ENCODE data around the gene SPTBN4.
"Not testable (repeated sequence)": the region's sequence is repeated elsewhere in the genome, so short reads cannot be mapped to it uniquely, and the experiment has no call there.

SPTBN4 gene

GRCh38 chr19:40590464-40591265 lies 123.9 kb downstream of the SPTBN4 start:
- DNase-seq: no peak

- DNase-seq: not testable (repeated sequence)
These were observed 124.9 kb downstream of the SPTBN4 start for GRCh38 chr19:40591724-40592123.

- no peak for DNase-seq
These were observed 125.4 kb downstream of the SPTBN4 start for GRCh38 chr19:40592170-40592569.

- no peak for DNase-seq
These were observed 127.5 kb downstream of the SPTBN4 start for GRCh38 chr19:40594255-40594654.

- no peak for DNase-seq
These were observed 127.9 kb downstream of the SPTBN4 start for GRCh38 chr19:40594657-40595091.

GRCh38 chr19:40596608-40597328 lies 130.0 kb downstream of the SPTBN4 start:
- DNase-seq: no peak

DNA sequence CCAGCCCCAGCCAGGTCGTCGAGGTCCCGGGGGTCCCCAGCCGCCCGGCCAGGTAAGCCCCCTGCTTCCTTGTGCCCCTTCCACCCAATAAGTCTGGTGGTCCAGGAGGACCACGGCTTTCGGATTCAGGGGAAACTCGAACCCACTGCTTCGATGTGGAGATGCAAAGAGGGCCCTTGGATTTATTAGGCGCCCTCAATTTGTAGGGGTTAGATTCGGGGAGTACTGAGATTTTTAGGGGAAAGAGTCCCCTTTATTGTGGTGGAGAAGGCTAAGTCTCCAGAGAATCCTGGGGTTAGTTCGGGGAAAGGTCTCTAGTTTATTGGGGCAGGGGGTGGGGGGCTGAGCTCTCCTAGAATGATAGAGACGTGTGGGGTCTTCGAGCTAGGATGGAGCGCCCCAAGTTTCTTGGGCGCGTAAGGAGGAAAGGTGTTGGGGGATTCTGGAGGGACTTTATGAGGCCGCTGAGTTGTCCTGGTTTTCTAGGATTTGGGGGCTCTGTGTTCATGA lies 130.6 kb downstream of the SPTBN4 start:
- no peak for DNase-seq

DNA sequence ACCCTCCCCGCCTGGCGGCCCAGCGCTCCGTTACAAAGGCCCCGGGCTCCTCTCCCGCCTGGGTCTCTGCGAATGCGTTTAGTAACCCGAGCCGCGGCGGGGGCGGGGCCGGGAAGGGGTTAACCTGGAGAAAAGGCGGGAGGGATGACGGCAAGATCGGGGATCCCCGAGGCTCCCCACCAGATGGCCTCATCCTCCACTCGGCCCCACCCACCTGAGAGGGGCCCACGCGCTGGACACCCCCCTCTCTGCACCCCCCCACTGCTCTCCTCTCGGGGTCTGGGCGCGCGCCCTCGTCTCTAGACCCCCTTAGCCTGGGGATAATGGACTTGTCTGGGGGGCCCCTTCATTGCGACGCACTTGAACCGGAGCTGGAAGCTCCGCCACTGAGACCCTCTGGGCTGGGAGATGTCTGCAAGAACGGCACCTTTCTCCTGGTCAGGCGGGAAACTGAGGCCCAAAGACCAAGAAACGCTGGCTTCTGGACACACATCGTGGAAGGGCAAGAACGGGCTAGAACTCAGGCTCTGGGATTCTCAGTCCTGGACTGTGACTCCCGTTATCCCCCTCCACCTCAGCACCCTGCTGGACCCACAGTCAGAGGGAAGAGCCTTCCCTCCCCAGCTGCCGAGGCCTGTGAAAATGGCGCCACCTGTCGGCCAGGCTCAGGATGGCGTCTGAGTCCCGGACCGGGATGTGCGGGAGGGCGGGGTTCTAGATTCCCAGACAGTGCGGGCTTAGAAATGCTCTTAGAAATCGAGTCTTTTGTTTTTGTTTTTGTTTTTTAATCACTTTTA lies 131.5 kb downstream of the SPTBN4 start:
- peak; percentile 83 for DNase-seq

DNA sequence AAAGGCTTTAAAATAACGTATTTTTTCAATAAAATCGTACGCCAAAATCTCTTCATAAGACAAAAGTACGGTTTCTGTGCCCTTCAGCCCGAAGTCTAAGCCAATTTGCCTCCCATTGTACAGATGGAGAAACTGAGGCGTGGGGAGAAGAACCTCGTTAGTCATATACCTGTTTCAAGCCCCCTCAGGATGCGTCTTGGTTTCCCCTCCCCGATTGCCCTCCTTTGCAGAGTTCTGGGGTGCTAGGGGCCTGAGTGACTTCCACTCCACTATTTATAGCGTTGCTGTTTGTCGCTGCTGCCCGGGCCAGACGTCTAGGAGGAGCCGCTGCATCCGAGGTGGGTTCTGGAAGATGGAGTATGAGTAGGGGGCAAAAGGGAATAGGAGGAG lies 132.1 kb downstream of the SPTBN4 start:
- DNase-seq: no peak

- no peak for DNase-seq
These were observed 132.6 kb downstream of the SPTBN4 start for GRCh38 chr19:40599331-40599901.

- DNase-seq: no peak
These were observed 133.2 kb downstream of the SPTBN4 start for GRCh38 chr19:40599902-40600569.

DNA sequence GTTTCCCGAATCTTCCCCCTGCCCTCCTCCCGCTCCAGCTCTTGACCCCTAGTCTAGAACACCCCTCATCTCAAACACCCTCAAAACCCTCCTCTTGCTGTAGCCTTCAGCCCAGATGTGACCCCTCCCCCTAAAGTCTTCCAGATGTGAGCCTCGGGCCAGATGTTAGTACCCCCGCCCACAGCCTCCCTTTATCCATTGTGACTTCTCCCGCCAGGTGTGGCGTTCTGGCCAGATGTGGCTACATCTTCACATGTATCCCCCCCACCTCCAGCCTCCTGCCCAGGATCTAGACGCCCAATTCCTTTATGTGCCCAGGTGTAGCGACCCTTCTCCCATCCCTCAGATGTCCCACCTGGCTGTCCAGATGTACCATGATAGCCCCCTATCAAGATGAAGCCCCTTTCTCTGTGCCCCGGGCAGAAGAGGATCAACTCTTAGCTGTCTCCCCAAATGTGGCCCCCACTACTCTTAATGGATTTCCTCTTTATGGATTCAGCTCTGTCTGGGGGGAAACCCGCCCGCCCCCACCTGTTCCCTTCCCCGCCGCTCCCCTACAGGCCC lies 133.9 kb downstream of the SPTBN4 start:
- DNase-seq: no peak

- DNase-seq: peak; percentile 34
These were observed 134.6 kb downstream of the SPTBN4 start, which contains the start of gene LTBP4 for GRCh38 chr19:40601134-40601974. TSS of gene LTBP4 (plus strand) at chr19:40601369. CDS start at chr19:40601388, 19 bp downstream.

DNA sequence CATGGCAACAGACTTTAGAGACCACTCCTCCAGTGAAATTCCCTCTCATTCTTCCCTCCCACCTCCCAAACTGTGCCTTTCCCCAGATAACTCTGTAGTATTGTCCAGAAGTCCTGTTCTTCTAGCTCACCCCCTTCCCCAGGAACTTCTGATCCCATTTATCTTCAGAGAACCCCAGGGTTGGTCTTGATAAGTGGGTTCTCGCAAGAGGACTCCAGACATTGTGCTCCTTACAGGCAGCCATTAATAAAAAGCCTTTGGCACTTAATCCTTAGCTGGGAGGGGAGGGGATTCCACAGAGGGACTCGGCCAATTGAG lies 136.2 kb downstream of the SPTBN4 start:
- no peak for DNase-seq

- DNase-seq: peak; percentile 92
These were observed 136.8 kb downstream of the SPTBN4 start for GRCh38 chr19:40603389-40604170.

DNA sequence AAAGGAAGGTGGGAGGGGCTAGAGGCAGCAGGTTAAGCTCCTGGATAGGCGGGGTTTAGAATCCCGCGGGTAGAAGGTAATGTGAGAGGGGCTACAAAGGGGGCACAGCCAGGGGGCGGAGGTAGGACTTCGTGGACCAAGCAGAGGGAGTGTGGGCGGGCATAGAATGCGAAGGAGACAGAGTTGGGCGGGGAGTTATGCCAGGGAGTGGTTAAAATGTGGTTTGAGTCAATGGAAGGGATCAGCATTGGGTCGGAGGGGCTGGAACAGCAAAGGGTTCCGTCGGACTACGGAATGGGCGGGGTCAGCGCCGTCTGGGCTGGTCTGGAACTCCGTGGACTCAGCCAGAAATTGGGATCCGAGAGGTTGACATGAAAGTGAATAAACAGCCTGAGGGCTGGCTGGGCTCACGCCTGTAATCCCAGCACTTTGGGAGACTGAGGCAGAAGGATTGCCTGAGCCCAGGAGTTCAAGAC lies 137.4 kb downstream of the SPTBN4 start:
- no peak for DNase-seq

GRCh38 chr19:40604647-40605215 lies 137.9 kb downstream of the SPTBN4 start:
- no peak for DNase-seq

DNA sequence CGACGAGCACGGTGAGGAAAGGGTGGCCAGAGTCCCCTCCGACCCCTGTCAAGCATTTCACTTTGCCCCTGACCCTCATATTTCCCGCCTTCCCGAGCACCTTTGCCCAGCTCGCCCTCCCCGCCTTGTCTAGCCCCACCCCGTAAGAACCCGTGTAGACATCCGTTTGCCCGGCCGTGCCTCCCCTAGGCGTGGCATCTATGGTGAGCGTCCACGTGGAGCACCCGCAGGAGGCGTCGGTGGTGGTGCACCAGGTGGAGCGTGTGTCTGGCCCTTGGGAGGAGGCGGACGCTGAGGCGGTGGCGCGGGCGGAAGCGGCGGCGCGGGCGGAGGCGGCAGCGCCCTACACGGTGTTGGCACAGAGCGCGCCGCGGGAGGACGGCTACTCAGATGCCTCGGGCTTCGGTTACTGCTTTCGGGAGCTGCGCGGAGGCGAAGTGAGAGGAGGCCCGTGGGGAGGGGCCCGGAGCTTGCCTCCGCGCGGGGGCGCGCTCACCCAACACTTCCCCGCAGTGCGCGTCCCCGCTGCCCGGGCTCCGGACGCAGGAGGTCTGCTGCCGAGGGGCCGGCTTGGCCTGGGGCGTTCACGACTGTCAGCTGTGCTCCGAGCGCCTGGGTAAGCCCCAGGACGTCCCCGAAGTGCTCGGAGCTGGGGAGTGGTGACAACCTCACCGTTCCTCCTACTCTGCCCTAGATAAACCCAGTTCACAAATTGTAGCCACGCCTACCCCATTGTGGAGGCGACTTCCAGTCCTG lies 138.6 kb downstream of the SPTBN4 start:
- peak; percentile 73 for DNase-seq
